Stimulated activated naive CD8-positive, alpha-beta T cell treated with anti-CD3 and anti-CD28 coated beads, Interleukin-15, Interleukin-2, amounts not matched to agents 100 U/mL and 50 U/mL, for 24 hours (primary cell): ENCODE measurements around the gene EDC3.
"Not testable (repeated sequence)": the region's sequence is repeated elsewhere in the genome, so short reads cannot be mapped to it uniquely, and the experiment has no call there.

ENCODE experiments used
- ATAC-seq: fragments of 150-1000 bp; cut with Tn5 transposase; one replicate; pipeline ENCODE4 v1.10.0; 2021
- DNase-seq: peaks from one replicate; pipeline ENCODE4 v3.0.0; 2021

The EDC3 gene

GRCh38 chr15:74608786-74609185, 87.0 kb downstream of the EDC3 start:
- no peak for DNase-seq
- ATAC-seq, result no peak

- DNase-seq (no peak), ATAC-seq (no peak)
These were observed 90.1 kb downstream of the EDC3 start for GRCh38 chr15:74605795-74606150.

GRCh38 chr15:74604983-74605794, 90.6 kb downstream of the EDC3 start:
- ATAC-seq (no peak), DNase-seq (no peak)

- no peak for ATAC-seq
- no peak for DNase-seq
These were observed 91.8 kb downstream of the EDC3 start for GRCh38 chr15:74603789-74604705.

GRCh38 chr15:74603026-74603788, 92.6 kb downstream of the EDC3 start:
- no peak for DNase-seq
- ATAC-seq, result no peak

- ATAC-seq (no peak), DNase-seq (no peak)
These were observed 96.7 kb downstream of the EDC3 start for GRCh38 chr15:74599156-74599555.

- DNase-seq, result peak; percentile 91
- ATAC-seq, result peak; percentile 97
These were observed 97.5 kb downstream of the EDC3 start for GRCh38 chr15:74598126-74598842.

- ATAC-seq, result not testable (repeated sequence)
These were observed 98.6 kb downstream of the EDC3 start for GRCh38 chr15:74597146-74597705.

GRCh38 chr15:74596736-74597135, 99.1 kb downstream of the EDC3 start:
- not testable (repeated sequence) for DNase-seq, ATAC-seq

More at GRCh38 chr15:74597146-74597705, 98.6 kb downstream of the EDC3 start:
- not testable (repeated sequence) for DNase-seq

GRCh38 chr15:74595271-74595670, 100.6 kb downstream of the EDC3 start:
- DNase-seq, result no peak
- ATAC-seq, result no peak

GRCh38 chr15:74594455-74594854, 101.4 kb downstream of the EDC3 start:
- DNase-seq, result no peak
- ATAC-seq, result no peak

GRCh38 chr15:74593122-74593521, 102.7 kb downstream of the EDC3 start:
- DNase-seq (no peak), ATAC-seq (no peak)

GRCh38 chr15:74592222-74592621, 103.6 kb downstream of the EDC3 start:
- ATAC-seq (no peak), DNase-seq (no peak)

- DNase-seq (no peak), ATAC-seq (no peak)
These were observed 106.0 kb downstream of the EDC3 start for GRCh38 chr15:74589826-74590225.

- DNase-seq, result no peak
- no peak for ATAC-seq
These were observed 110.0 kb downstream of the EDC3 start for GRCh38 chr15:74585857-74586256.

GRCh38 chr15:74585191-74585590, 110.6 kb downstream of the EDC3 start:
- ATAC-seq (no peak), DNase-seq (no peak)

GRCh38 chr15:74584779-74585178, 111.0 kb downstream of the EDC3 start:
- DNase-seq, result no peak
- no peak for ATAC-seq

GRCh38 chr15:74584204-74584603, 111.6 kb downstream of the EDC3 start:
- no peak for ATAC-seq

More at GRCh38 chr15:74584204-74584603, 111.6 kb downstream of the EDC3 start:
- DNase-seq, result no peak
